ENCODE results near the gene PPP1R27. TPM values are rescaled to one million over a fixed set of nuclear protein-coding genes. Genes with fewer than 3 reads are reported as not detected.

The PPP1R27 gene
- total and polyA plus RNA-seq, 9 of the 15 experiments (the other 6 are each of a cell fraction or from before 2014, with no cell fraction given), result 0.29 to 6.9 (median 1.5) TPM; not detected in 2

DNA sequence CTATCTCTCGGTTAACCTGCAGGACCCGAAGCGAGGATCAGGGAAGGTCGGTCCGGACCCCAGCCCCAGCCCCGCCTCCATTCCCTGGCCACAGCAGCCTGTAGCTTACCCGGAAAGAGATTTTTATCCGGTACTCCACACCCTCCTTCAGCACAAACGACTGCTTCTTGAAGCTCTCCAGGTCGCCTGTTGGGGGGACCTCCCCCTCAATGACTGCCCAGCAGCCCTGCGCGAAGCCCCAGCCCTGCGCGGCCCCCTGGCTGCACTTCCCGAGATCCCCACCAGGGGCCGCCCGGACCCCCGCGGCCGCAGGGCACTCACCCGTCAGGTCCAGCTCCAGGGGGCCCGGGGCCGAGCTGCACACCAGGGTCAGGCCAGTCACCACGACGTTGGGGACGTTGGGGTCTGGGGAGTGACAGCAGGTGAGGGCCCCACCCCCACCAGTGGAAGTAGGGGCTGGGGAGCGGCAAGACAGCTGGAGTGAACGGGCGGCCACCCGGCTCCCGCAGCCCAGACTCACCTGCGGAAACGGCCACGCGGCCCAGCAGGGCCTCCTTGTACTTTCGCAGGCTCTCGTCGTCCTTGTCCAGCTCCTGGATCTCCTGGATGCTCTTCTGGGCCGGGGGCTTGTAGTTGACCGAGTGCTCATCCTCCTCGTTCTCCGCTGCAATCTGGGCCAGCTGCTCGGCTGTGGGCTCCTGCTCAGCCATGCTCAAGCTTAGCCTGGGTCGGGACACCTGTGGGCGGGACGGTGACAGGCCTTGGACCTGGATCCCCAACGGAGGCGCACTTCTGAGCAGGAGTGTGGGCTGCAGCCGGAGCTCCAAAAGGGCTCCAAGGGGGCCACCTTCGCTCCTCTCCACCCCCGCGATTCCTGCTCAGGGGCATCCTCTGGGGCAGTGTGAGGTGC is 34.6 kb upstream of the PPP1R27 start (continued):
- TF ChIP-seq, protein P1, sequence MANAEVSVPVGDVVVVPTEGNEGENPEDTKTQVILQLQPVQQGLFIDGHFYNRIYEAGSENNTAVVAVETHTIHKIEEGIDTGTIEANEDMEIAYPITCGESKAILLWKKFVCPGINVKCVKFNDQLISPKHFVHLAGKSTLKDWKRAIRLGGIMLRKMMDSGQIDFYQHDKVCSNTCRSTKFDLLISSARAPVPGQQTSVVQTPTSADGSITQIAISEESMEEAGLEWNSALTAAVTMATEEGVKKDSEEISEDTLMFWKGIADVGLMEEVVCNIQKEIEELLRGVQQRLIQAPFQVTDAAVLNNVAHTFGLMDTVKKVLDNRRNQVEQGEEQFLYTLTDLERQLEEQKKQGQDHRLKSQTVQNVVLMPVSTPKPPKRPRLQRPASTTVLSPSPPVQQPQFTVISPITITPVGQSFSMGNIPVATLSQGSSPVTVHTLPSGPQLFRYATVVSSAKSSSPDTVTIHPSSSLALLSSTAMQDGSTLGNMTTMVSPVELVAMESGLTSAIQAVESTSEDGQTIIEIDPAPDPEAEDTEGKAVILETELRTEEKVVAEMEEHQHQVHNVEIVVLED (CRISPR knock-in tag; IDR thresholded peaks at IDR 0.05), result no peak
- TF ChIP-seq, protein P2, sequence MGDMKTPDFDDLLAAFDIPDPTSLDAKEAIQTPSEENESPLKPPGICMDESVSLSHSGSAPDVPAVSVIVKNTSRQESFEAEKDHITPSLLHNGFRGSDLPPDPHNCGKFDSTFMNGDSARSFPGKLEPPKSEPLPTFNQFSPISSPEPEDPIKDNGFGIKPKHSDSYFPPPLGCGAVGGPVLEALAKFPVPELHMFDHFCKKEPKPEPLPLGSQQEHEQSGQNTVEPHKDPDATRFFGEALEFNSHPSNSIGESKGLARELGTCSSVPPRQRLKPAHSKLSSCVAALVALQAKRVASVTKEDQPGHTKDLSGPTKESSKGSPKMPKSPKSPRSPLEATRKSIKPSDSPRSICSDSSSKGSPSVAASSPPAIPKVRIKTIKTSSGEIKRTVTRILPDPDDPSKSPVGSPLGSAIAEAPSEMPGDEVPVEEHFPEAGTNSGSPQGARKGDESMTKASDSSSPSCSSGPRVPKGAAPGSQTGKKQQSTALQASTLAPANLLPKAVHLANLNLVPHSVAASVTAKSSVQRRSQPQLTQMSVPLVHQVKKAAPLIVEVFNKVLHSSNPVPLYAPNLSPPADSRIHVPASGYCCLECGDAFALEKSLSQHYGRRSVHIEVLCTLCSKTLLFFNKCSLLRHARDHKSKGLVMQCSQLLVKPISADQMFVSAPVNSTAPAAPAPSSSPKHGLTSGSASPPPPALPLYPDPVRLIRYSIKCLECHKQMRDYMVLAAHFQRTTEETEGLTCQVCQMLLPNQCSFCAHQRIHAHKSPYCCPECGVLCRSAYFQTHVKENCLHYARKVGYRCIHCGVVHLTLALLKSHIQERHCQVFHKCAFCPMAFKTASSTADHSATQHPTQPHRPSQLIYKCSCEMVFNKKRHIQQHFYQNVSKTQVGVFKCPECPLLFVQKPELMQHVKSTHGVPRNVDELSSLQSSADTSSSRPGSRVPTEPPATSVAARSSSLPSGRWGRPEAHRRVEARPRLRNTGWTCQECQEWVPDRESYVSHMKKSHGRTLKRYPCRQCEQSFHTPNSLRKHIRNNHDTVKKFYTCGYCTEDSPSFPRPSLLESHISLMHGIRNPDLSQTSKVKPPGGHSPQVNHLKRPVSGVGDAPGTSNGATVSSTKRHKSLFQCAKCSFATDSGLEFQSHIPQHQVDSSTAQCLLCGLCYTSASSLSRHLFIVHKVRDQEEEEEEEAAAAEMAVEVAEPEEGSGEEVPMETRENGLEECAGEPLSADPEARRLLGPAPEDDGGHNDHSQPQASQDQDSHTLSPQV (IDR thresholded peaks at IDR 0.05), result 0 out of 2 replicates have a peak, but pooled peaks have one; percentile 35
- no peak for TF ChIP-seq ETV6 (IDR thresholded peaks at IDR 0.05; ENCODE audit: borderline replicate concordance in 1 of 2, low read depth in 2 of 2, low read length in 1 of 2)
- no peak for TF ChIP-seq ETV6 (CRISPR knock-in tag; IDR thresholded peaks at IDR 0.05; ENCODE audit: borderline replicate concordance)
- TF ChIP-seq SMAD2 (IDR thresholded peaks at IDR 0.05; ENCODE audit: low read depth, low read length), result no peak
- TF ChIP-seq, protein P3, sequence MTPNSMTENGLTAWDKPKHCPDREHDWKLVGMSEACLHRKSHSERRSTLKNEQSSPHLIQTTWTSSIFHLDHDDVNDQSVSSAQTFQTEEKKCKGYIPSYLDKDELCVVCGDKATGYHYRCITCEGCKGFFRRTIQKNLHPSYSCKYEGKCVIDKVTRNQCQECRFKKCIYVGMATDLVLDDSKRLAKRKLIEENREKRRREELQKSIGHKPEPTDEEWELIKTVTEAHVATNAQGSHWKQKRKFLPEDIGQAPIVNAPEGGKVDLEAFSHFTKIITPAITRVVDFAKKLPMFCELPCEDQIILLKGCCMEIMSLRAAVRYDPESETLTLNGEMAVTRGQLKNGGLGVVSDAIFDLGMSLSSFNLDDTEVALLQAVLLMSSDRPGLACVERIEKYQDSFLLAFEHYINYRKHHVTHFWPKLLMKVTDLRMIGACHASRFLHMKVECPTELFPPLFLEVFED (CRISPR knock-in tag; conservative IDR thresholded peaks at IDR 0.05), result no peak
- TF ChIP-seq HSF4 (CRISPR knock-in tag; IDR thresholded peaks at IDR 0.05; ENCODE audit: borderline replicate concordance), result no peak
- TF ChIP-seq POLR2G (IDR thresholded peaks at IDR 0.05; ENCODE audit: low read depth, low read length), result peak; percentile 81
- no peak for TF ChIP-seq FOXJ3 (CRISPR knock-in tag; IDR thresholded peaks at IDR 0.05)
- TF ChIP-seq RAD21 (CRISPR knock-in tag; conservative IDR thresholded peaks at IDR 0.05 in 1 of 2, IDR thresholded peaks at IDR 0.05 in 1 of 2), result peak; percentile 18 to 60; a peak in 3 of 4 replicates
- TF ChIP-seq RBM34 (IDR thresholded peaks at IDR 0.05; ENCODE audit: borderline replicate concordance, insufficient read depth, low read length), result no peak
- no peak for TF ChIP-seq ZNF766 (CRISPR knock-in tag; conservative IDR thresholded peaks at IDR 0.05)
- peak; percentile 27 for TF ChIP-seq CCNT2 (IDR thresholded peaks at IDR 0.05; ENCODE audit: borderline replicate concordance, extremely low read depth, insufficient read length, low read depth, low read length)
- no peak for TF ChIP-seq GTF2E2 (tag; IDR thresholded peaks at IDR 0.05)
- TF ChIP-seq ZNF586 (CRISPR knock-in tag; conservative IDR thresholded peaks at IDR 0.05), result no peak
- TF ChIP-seq, protein P4, sequence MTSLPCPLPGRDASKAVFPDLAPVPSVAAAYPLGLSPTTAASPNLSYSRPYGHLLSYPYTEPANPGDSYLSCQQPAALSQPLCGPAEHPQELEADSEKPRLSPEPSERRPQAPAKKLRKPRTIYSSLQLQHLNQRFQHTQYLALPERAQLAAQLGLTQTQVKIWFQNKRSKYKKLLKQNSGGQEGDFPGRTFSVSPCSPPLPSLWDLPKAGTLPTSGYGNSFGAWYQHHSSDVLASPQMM (CRISPR knock-in tag; IDR thresholded peaks at IDR 0.05), result no peak
- TF ChIP-seq ZNF23 (CRISPR knock-in tag; IDR thresholded peaks at IDR 0.05), result no peak
- TF ChIP-seq ATF7 (IDR thresholded peaks at IDR 0.05), result 0 out of 2 replicates have a peak, but pooled peaks have one; percentile 20
- no peak for TF ChIP-seq ZNF695 (CRISPR knock-in tag; IDR thresholded peaks at IDR 0.05)
